Progenitor cell of endocrine pancreas (in vitro differentiated cells): Measurements from ENCODE around the gene KCNK3. TPM values are rescaled to one million over a fixed set of nuclear protein-coding genes. Genes with fewer than 3 reads are reported as not detected.

Source experiments
- DNase-seq: peaks from one replicate; pipeline ENCODE4 v3.0.0; 2021; ENCODE audit warnings: low spot score; ENCODE audit not compliant: unreplicated experiment
- H3K27ac Mint-ChIP-seq: 2 replicates; pipeline ENCODE4 v1.8.0; 2021; ENCODE audit warnings: mild to moderate bottlenecking, moderate library complexity, mixed read lengths
- H3K27me3 Mint-ChIP-seq: 2 replicates; pipeline ENCODE4 v1.8.0; 2021; ENCODE audit warnings: mixed read lengths
- H3K36me3 Mint-ChIP-seq: 2 replicates; pipeline ENCODE4 v1.8.0; 2022; ENCODE audit warnings: mixed read lengths; ENCODE audit not compliant: insufficient read depth
- H3K4me1 Mint-ChIP-seq: 2 replicates; pipeline ENCODE4 v1.8.0; 2021; ENCODE audit warnings: low read depth, mixed read lengths
- H3K4me3 Mint-ChIP-seq: 2 replicates; pipeline ENCODE4 v1.8.0; 2021; ENCODE audit warnings: low read depth, mild to moderate bottlenecking, moderate library complexity, mixed read lengths
- H3K9me3 Mint-ChIP-seq: 2 replicates; pipeline ENCODE4 v1.8.0; 2021; ENCODE audit warnings: low read depth, mixed read lengths
- CTCF ChIP-seq: fragments of 200-600 bp; sonication (generic); IDR thresholded peaks from one replicate; pipeline ENCODE4 v1.5.0; 2021; ENCODE audit warnings: antibody characterized with exemption, mild to moderate bottlenecking; ENCODE audit not compliant: unreplicated experiment
- long read RNA-seq: library from polyadenylated mRNA; unstranded; transcript quantifications from one replicate; pipeline ENCODE4 v2.0.0, GENCODE V29; 2020
- total RNA-seq: library from RNA; stranded (reverse); gene quantifications from 2 replicates; pipeline ENCODE4 v1.2.1, GENCODE V29; 2021

Gene KCNK3
- 1.2 and 1.5 TPM in 2 replicates for total RNA-seq
- long read RNA-seq: 0 reads

- peak within 1 kb of the TSS; percentile 43 for H3K27ac Mint-ChIP-seq
- H3K4me3 Mint-ChIP-seq: peak within 1 kb of the TSS; percentile 63
- H3K4me1 Mint-ChIP-seq: peaks cover 28% of the 10 kb centered on the region
- no peaks in the 10 kb centered on the region for H3K9me3 Mint-ChIP-seq
- peak; percentile 69 for DNase-seq
- H3K27me3 Mint-ChIP-seq: peaks cover 58% of the 10 kb centered on the region
- TF ChIP-seq CTCF: no peak
- no peaks in the 10 kb centered on the region for H3K36me3 Mint-ChIP-seq
Measured at GRCh38 chr2:26692279-26692896, at the start of gene KCNK3. Gene KCNK3 (plus strand): TSS chr2:26692722. CDS start chr2:26692876, 154 bp downstream.

GRCh38 chr2:26644188-26644835, 48.2 kb upstream of the KCNK3 start:
- Mint-ChIP-seq H3K27ac (no peak overlapping the region), H3K9me3 (no peaks in the 10 kb centered on the region), H3K27me3 (peaks cover 27% of the 10 kb centered on the region), H3K36me3 (no peaks in the 10 kb centered on the region), H3K4me1 (peaks cover 13% of the 10 kb centered on the region), H3K4me3 (no peak overlapping the region)
- no peak for TF ChIP-seq CTCF
- DNase-seq: no peak

GRCh38 chr2:26645762-26646161, 46.8 kb upstream of the KCNK3 start:
- Mint-ChIP-seq H3K27me3 (peaks cover 37% of the 10 kb centered on the region), H3K36me3 (no peaks in the 10 kb centered on the region), H3K4me1 (peaks cover 8% of the 10 kb centered on the region), H3K27ac (no peak overlapping the region), H3K9me3 (no peaks in the 10 kb centered on the region), H3K4me3 (no peak overlapping the region)
- DNase-seq: no peak
- TF ChIP-seq CTCF: no peak

GRCh38 chr2:26646986-26647672, 45.4 kb upstream of the KCNK3 start:
- peak; percentile 3 for DNase-seq
- H3K9me3 Mint-ChIP-seq: no peaks in the 10 kb centered on the region
- no peak overlapping the region for H3K4me3 Mint-ChIP-seq
- H3K27me3 Mint-ChIP-seq: peaks cover 41% of the 10 kb centered on the region
- no peak for TF ChIP-seq CTCF
- H3K4me1 Mint-ChIP-seq: peaks cover 3% of the 10 kb centered on the region
- H3K27ac Mint-ChIP-seq: no peak overlapping the region
- H3K36me3 Mint-ChIP-seq: no peaks in the 10 kb centered on the region

- H3K27ac Mint-ChIP-seq: no peak overlapping the region
- H3K36me3 Mint-ChIP-seq: no peaks in the 10 kb centered on the region
- H3K4me3 Mint-ChIP-seq: no peak overlapping the region
- no peak for TF ChIP-seq CTCF
- H3K27me3 Mint-ChIP-seq: peaks cover 46% of the 10 kb centered on the region
- no peak for DNase-seq
- H3K4me1 Mint-ChIP-seq: peaks cover 3% of the 10 kb centered on the region
- H3K9me3 Mint-ChIP-seq: no peaks in the 10 kb centered on the region
Measured at GRCh38 chr2:26647981-26648380, 44.5 kb upstream of the KCNK3 start.
